Measurements from ENCODE around the gene CHST14. TPM values are rescaled to one million over a fixed set of nuclear protein-coding genes. Genes with fewer than 3 reads are reported as not detected.

CHST14 gene
- total RNA-seq = 7.6 TPM
- long read RNA-seq, partial matches to known transcripts = 0 of 3 reads
- long read RNA-seq, other reads (novel, unspliced or antisense) = 0 of 3 reads

GRCh38 chr15:40470423-40471104, at the start of gene CHST14:
CHST14 (plus strand) TSS chr15:40470984; CDS start chr15:40471214, 230 bp downstream.
- intact Hi-C loops (cut with DNase I) = no loop called here
- ATAC-seq (peak; percentile 89), DNase-seq (ENCODE audit: missing footprints) (peak; percentile 87)

GRCh38 chr15:40421246-40422157, 49.3 kb upstream of the CHST14 start:
- DNase-seq (ENCODE audit: missing footprints) = peak; percentile 93
- intact Hi-C loops (cut with DNase I) = loop anchor here (1.0 to 2.0 kb wide), 4 partner anchors 55 to 142 kb away; partner anchors contain the start of genes CCDC9B and INAFM2
- peak; percentile 92 for ATAC-seq

GRCh38 chr15:40424483-40425115, 46.2 kb upstream of the CHST14 start:
- no peak for ATAC-seq
- intact Hi-C loops (cut with DNase I) = no loop called here
- DNase-seq (ENCODE audit: missing footprints) = no peak

- no peak for ATAC-seq
- DNase-seq (ENCODE audit: missing footprints) = no peak
- intact Hi-C loops (cut with DNase I) = no loop called here
These were observed 45.1 kb upstream of the CHST14 start for GRCh38 chr15:40425681-40426080.

- DNase-seq (ENCODE audit: missing footprints) = no peak
- no peak for ATAC-seq
- intact Hi-C loops (cut with DNase I) = no loop called here
These were observed 43.6 kb upstream of the CHST14 start for GRCh38 chr15:40427188-40427587.

- intact Hi-C loops (cut with DNase I) = no loop called here
- DNase-seq (ENCODE audit: missing footprints) = no peak
- no peak for ATAC-seq
These were observed 42.6 kb upstream of the CHST14 start for GRCh38 chr15:40428185-40428584.

- DNase-seq (ENCODE audit: missing footprints) = no peak
These were observed 41.6 kb upstream of the CHST14 start for GRCh38 chr15:40429068-40429710.

GRCh38 chr15:40430271-40430805, 40.4 kb upstream of the CHST14 start:
- no peak for DNase-seq (ENCODE audit: missing footprints)
- no peak for ATAC-seq
- intact Hi-C loops (cut with DNase I) = no loop called here

More at GRCh38 chr15:40429068-40429710, 41.6 kb upstream of the CHST14 start:
- no peak for ATAC-seq
- intact Hi-C loops (cut with DNase I) = no loop called here

- ATAC-seq = no peak
- intact Hi-C loops (cut with DNase I) = no loop called here
- DNase-seq (ENCODE audit: missing footprints) = no peak
These were observed 35.6 kb upstream of the CHST14 start for GRCh38 chr15:40435023-40435709.

GRCh38 chr15:40435710-40436089, 35.1 kb upstream of the CHST14 start:
- DNase-seq (ENCODE audit: missing footprints) (no peak), ATAC-seq (no peak)
- intact Hi-C loops (cut with DNase I) = no loop called here

GRCh38 chr15:40436116-40436891, 34.5 kb upstream of the CHST14 start:
- DNase-seq (ENCODE audit: missing footprints) (no peak), ATAC-seq (no peak)
- intact Hi-C loops (cut with DNase I) = no loop called here

GRCh38 chr15:40436892-40437751, 33.7 kb upstream of the CHST14 start:
- intact Hi-C loops (cut with DNase I) = no loop called here
- ATAC-seq = no peak
- DNase-seq (ENCODE audit: missing footprints) = no peak

GRCh38 chr15:40437752-40438687, 32.8 kb upstream of the CHST14 start:
- intact Hi-C loops (cut with DNase I) = no loop called here
- DNase-seq (ENCODE audit: missing footprints) = no peak
- no peak for ATAC-seq

- intact Hi-C loops (cut with DNase I) = no loop called here
- no peak for DNase-seq (ENCODE audit: missing footprints)
- ATAC-seq = no peak
These were observed 32.1 kb upstream of the CHST14 start for GRCh38 chr15:40438712-40439111.

- ATAC-seq (no peak), DNase-seq (ENCODE audit: missing footprints) (no peak)
- intact Hi-C loops (cut with DNase I) = no loop called here
These were observed 31.3 kb upstream of the CHST14 start for GRCh38 chr15:40439461-40439959.

Measured in Right ventricle myocardium inferior (tissue), 1 donor.